HG02759 (cell line): ENCODE measurements around the gene GPS1.

Experiments
- ATAC-seq: cut with Tn5 transposase; IDR thresholded peaks from one replicate; pipeline ENCODE4 v1.9.1; 2021; ENCODE audit warnings: mild to moderate bottlenecking, moderate library complexity; ENCODE audit not compliant: unreplicated experiment

Gene GPS1

DNA sequence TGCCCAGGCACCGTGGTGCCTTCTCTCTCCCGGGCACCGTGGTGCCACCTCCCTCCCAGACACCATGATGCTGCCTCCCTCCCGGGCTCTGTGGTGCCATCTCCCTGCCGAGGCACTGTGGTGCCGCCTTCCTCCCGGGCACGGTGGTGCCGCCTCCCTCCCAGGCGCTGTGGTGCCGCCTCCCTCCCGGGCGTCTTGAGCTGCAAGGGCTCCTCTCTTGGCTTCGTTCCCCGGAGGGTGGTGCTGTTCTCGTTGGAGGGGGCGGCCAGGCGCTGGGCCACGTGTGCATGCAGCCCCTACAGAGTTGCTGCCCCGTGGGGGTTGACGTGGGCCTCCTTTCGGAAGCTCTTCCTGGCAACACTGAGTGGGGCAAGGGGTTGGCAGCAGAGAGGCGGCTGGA is 37.3 kb upstream of the GPS1 start:
- ATAC-seq, result no peak

DNA sequence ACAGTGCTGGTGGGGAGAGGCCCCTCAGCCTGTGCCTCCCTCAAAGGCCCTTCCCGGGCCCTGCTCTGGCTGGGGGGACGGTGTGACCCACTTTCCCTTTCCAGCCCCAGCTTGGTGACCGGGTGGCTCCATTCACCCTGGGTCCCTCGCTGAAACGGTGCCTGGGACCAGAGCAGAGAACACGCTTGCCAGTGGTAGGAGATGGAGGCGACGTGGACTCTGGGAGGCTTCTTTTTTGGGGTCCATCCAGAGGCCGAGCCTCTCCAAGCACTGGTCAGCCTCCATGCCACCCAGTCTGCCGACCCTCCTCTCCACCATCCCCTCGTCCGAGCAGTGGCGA is 36.8 kb upstream of the GPS1 start:
- no peak for ATAC-seq

DNA sequence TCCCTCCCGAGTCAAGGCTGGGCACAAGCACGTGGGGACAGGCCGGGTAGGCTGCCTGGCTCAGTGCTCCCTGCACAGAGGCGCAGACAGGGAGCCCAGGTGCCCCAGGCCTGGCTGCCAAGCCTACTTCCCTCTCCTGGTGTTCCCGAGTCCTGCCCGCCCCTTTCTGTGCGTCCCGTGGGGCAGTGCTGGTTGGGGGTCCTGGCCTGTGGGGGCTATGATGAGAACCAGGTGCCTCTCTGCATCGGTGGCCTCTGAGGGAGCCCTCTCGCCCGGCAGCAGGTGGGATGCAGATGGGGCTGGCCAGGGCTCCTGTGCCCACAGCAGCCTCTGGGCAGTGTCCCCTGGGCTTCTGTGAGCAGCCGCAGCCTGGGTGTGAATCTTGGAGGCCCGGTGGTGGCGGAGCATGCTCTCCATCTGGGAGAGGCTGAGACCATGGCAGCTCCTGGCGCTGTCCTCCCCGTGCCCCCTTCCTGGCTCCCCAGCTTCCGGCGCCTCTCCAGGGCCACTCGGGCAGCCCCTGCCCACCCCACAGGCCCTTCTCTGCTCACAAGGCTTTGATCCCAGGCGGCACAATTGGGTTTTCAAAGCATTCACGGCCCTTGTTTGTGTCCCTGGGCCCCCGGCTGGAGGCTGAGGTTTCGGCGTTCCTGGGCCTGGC is 36.3 kb upstream of the GPS1 start:
- ATAC-seq, result no peak

DNA sequence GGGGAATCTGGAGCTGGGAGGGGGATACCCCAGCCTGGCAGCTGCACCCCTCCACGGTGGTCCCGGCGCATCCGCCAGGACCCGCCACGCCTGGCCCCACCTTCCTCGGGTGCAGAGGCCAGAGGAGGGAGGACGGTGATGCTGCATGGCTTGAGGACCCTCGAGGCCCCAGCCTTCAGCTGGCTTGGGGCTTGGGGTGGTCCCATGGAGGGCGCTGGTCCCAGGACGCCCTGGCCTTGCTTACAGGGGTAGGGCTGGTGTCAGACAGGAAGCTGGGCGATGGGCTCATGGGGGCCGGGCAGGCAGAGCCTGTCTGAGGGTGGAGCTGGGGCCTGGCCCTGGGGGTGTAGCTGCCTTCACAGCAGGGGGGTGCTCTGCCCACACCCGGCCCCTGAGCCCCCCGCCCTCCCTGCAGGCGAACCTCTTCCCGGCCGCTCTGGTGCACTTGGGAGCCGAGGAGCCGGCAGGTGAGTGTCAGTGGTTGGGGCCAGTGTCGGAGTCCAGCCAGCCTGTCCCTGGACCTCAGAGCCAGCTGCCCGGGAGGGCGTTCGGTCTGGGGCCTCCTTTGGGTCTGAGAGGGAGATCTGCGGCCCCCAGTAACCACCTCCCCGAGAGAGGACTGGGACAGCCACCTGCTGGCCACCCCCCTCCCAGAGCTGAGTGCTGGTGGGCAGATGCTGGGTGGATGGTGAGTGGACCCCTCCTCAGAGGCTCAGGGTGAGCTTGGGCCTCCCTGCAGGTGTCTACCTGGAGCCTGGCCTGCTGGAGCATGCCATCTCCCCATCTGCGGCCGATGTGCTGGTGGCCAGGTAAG is 35.4 kb upstream of the GPS1 start:
- ATAC-seq, result no peak

DNA sequence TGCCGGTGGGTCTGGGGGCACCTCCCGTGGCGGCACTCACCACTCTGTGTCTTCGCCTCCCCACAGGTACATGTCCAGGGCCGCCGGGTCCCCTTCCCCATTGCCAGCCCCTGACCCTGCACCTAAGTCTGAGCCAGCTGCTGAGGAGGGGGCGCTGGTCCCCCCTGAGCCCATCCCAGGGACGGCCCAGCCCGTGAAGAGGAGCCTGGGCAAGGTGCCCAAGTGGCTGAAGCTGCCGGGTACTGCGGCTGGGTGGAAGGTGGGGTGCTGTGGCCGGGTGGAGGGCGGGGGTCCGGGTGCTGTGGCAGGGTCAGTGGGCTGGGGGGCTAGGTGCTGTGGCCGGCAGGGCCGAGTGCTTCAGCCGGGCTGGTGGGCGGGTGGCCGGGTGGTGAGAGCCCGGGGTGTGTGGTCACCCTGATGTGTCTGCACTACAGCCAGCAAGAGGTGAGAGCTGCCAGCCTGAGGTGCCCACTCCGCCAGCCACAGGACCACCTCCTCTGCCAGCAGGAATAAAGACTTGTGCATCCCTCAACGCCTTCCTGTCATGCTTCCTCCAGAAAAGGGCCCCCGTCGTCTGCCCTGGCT is 34.7 kb upstream of the GPS1 start:
- ATAC-seq, result no peak

DNA sequence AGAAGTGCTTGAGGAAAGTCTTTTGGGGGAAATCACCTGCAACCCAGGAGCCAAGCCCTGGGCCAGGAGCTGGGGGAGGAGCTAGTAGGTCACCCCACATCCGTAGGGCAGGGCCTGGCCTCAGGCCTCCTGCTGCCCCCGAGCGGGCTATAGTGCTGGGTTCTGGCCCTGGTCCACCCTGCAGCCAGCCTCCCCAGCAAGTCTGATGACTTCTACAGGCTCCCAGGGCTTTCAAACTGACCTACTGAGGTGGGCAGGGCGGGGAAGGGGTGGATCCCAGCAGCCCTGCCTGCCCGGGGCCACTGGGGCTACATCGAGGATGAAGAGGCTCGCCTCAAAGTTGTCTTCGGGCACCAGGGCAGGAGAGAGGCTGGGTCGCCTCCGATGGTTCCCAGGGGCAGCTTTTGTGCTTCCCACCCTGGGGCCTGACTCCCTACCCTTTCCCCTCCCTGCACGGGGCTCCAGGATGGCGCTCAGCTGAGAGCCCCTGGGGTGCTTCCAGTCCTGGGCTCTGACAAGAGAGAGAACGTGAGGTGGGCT is 34.0 kb upstream of the GPS1 start:
- ATAC-seq, result no peak

DNA sequence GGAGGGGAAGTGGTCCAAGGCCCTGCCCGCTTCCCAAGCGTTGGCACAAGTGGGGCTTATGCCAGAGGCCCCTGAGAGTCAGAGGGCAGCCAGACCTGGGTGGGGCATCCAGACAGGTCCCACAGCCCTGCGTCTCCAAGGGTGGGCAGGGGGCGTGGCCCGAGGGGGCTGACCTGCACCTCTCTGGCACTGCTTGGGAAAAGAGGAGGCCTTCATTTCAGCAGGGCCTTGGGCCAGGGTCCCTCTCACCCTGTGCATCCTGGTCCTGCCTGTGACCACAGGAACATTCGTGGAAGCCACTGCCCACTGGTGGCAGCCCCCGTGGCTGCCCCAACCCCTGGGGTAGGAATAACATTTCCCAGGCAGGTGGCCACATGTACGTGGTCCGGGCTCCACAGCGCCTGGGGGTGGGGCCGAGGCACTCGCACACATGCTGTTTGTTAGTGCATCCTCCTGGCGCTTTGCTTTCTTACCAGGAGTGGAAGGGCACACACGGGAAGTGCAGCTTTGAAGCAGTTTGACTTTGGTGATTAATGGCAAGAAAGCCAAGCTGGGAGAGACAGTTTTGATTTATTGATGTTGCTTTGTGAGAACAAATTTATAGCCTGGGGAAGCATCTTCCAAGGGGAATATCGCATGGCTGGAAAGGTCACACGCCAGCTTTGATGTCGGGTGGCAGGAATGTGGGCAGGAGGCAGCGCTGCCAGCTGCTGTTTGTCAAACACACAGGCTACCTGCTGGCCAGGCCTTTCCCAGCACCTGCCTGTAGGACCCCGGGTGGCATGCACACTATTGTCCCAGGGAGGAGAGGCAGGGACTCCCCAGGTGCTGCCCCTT is 33.3 kb upstream of the GPS1 start:
- ATAC-seq, result no peak

DNA sequence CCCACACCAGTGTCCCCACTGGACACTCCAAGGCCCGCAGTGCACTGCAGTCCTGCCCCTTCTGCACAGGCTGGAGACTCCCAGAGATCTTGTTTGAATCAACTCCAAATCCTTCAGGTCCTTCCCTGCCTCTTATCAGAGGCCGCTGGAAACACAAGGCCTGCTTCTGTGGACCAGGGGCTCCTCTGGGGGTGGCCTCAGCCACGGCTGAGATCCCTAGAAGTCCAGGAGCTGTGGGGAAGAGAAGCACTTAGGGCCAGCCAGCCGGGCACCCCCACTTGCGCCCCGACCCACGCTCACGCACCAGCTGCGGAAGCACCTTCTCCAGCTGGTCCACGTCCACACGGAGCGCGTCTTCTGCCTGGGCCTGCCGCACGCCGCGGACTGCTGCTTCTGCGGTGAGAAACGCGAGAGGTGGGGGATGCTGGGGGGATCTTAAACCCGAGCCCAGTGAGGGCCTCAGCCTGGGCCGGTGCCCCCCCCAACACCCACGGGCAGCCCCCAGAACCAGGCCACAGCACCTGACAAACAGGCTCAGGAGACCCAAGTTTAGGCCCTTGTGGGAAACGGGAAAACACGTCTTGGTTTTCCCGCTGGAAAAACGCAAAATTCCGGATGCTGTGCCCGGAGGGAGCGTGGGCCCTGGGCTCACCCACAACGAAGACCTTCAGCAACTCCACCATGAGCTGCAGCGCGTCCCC is 32.6 kb upstream of the GPS1 start:
- ATAC-seq, result no peak

DNA sequence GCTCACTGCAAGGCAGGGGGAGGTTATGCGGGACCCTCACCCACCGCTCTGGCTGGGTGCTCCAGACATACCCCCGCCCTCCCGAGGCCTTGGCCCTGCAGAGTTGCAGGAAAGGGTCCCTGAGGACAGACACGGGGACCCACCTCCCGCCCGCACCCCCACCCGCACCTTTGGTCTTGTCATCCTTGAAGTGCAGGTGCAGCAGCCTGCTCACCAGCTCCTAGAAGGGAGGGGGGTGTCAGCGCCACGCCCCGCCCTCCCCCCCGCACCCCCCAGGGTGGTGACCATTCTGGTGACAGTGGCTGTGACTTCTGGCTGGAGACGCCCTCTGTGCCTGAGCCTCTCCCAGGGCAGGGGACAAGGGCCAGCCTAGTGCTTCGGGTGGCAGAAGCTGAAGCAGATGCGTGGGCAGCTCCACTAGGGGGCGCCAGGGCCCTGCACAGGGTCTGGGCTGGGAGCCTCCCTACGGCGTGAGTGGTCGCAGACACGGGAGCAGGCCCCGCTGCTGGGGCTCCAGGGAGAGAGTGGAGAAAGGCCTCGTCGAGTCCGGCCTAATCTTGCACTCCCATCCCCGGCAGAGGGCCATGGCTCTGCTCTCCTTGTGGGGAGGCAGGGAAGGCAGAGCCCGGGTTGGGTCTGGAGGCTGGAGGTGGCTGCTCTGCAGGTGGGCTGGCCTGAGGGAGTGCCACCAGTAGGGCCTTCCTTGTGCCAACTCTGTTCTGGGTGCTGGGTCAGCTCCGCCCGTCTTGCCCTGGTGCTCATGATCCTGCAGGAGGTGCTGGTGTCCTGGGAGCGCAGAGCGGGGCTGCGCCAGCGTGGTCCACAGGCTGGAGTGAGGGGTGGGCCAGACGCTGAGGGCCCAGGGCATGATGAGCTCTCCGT is 31.8 kb upstream of the GPS1 start:
- ATAC-seq, result no peak

DNA sequence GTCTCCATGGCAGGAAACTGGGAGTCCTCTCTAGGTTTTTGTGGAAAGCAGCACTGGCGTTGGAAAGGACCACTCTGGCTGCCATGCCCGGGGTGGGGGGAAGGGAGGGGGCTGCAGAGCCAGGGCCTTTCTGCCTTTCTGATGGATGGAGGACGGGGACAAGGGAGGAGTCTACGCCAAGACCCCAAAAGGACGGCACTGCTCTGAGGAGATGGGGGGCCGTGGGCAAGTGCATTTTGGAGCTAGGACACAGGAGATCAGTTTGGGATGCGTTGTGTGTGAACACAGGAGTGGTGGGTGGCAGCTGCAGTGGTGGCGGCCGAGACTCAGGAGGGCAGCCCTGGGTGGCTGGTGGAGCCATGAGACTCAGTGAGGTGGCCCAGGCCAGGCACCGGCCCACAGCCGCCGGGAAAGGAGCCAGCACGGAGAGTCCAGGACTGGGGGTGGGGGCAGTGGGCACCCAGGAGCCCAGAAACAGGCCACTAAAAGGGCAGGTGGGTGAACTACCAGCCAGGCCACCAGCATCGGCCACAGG is 31.1 kb upstream of the GPS1 start:
- no peak for ATAC-seq

DNA sequence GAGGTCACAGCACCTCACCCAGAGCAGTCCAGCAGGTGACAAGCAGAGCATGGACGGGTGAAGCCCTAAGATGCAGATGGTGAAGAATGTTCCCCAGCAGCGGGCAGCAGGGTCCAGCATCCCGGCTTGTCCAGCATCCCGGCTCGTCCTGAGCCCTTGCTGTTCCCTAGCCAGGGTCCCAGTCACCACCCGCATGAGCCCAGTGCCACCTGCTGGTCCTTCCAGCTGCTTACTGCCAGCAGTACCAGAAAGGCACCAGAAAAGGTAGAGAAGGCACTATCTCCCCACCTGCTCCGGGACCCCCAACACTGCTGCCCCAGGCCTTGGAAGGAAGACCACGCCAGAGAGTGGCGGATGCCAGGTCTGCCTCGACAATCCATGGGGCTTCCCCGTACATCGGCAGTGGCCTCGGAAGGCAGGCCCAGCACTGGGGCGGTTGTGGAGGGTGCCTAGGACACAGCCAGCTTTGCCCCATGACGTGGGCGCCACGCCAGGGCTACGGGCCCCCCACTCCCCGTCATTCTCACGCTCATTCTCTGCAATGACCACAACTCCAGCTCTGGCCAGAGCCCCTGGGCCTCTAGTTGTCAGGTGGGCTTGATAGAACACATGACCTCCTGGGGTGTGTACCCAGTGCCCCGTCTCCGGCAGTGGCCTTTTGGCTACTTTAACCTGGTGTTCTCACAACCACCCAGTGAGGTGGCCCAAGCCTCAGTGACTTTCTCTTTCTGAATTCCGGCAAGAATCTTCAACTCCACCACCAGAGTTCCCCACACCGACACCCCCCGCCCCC is 30.4 kb upstream of the GPS1 start:
- no peak for ATAC-seq

DNA sequence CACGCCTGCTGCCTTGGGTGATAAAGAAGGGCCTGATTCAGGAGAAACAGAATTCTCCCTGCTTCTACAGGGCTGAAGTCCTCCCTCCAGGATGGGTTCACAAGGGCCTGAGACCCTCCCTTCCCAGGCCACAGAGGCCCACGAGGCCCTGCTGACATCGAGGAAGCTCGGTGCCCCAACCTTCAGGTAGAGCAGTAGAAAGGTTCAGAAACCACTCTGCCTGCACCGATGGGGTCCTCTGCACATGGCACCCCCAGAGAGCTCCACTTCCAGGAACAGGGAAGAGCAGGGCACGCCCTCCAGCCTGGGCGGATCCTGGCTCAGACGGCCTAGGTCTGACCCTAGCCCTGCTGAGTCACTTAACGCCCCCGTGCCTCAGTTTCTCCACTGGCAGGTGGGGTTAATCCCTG is 29.8 kb upstream of the GPS1 start:
- ATAC-seq, result no peak

DNA sequence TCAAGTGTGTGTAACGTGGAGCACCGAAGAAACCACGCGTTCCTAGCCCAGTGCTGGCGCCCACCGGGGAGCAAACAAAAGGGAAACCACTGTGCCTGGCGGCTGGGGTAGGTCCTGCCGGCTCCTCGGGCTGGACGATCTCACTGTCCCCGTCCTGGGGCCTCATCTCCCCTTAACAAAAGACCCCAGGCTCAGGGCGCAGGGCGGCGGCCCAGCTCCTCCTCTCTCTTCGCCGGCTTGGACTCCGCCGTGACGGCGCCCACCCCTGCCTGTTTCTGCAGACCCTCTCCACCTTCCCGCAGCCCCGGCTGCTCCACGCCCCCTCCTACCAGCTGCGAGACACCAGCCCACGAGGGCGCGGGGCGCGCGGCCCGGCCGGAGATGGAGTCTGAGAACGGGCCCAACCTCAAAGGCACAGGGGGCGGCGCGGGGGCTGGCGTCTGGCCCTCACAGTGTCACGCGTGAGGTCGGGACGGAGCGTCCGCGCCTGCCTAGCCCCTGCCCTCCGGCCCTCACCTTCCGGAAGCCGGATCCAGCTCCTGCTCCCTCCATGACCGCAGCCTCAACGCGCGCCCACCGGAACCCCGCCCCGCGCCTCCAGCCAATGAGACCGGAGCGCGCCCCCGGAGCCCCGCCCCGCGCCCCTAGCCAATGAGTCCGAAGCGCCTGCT is 29.3 kb upstream of the GPS1 start, which contains the start of gene CENPX:
CENPX (minus strand) TSS at position 569 of the 671 bp plus-strand sequence; CDS start at position 552, 17 bp downstream.
- peak; percentile 20 for ATAC-seq

DNA sequence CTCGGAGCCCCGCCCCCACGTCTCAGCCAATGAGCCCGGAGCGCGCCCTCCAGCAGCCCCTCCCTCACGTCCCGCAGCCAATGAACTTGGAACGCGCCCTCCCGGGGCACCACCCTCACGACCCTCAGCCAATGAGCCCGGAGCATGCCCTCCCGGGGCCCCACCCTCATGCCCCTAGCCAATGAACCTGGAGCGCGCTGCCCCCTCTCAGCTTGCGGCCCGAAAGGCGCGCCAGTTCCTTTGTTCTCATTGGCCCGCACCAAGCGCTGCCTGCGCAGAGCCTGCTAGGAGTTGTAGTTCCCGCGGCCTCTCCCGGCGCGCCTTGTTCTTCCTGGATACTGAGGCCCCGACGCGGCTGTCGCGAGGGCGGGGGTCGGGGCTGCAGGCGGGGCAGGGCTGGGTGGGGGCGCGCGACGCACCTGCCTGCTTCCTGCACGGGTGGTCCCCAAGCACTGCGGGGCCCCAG is 28.7 kb upstream of the GPS1 start, which contains the start of gene LRRC45:
LRRC45 (plus strand) TSS at position 325 of the 466 bp plus-strand sequence. CDS start 339 bp downstream, outside the sequence.
- ATAC-seq, result peak; percentile 85

DNA sequence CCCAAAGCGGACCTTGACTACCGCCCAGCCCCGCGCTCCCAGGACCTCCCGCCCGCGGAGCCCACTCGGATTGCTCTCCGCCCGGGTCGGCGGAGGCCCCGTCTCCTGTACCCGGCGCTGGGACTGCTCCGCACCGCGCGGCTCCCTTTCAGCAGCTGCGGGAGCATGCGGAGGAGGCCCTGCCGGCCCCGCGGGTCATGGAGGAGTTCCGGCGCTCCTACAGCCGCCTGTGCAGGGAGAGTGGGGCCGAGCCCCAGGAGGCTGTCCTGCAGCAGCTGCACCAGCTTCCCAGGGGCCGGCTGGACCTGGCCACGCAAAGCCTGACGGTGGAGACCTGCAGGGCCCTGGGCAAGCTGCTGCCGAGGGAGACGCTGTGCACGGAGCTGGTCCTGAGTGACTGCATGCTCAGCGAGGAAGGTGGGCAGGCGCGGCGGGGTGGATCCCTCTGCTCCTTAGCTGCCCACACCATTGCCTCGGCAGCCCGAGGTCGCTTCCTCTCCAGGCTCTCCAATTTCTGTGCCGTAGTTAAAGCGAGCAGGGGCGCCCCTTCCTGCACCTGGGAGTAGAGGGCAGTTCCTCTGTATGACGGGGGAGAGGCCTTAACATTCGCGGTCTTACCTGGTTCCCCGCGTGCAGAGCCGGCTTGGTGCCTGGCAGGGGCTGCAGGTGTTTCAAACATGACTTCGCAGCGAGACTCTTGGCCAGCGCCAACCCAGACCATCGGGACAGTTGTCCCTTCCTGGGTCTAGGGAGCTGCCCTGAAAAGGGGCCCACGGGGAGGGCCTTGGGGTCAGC is 28.1 kb upstream of the GPS1 start:
- ATAC-seq, result peak; percentile 13

DNA sequence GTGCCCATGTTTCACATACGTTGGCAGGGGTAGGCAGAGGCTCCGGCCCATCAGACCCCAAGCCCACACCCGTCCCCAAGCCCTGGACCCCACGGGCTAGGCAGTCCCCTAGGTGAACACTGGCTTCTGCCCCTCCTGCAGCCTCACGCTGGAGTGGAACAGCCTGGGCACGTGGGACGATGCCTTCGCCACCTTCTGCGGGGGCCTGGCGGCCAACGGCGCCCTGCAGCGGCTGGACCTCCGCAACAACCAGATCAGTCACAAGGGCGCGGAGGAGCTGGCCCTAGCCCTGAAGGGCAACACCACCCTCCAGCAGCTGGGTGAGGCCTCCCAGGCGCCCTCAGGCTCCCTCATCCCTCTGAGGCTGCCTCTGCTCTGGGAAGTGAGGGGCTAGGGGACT is 26.8 kb upstream of the GPS1 start:
- no peak for ATAC-seq
